ENCODE measurements around the gene LMBRD2.
"Not testable (repeated sequence)": the region's sequence is repeated elsewhere in the genome, so short reads cannot be mapped to it uniquely, and the experiment has no call there.

The LMBRD2 gene

DNA sequence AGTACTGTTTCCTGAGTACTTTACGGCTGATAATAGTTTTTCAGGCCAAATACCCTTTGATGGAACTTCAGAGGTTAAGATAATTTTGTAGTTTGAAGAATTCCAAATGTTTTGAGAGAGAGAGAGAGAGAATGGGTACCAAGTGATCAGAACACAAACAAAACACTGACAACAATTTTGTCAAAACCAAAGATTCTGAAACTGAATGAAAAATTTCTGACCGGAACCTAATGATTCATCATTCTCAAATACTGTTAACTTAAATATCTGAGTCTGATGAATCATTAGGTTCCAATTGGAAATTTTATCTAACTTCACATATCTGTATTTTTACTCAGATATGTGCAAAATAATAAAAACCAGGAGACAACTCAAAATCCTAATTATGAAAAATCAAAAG lies 4.0 kb downstream of the LMBRD2 start:
- Histone ChIP-seq H3K4me1 (ENCODE audit: control insufficient read depth, insufficient read depth, low read length, unreplicated experiment) (peaks cover 27% of the 10 kb centered on the region), H3K4me3 (ENCODE audit: low read depth, low read length) (peak overlapping the region; percentile 59), H3K27ac (ENCODE audit: low read depth, low read length) (peak overlapping the region; percentile 78), H2AFZ (ENCODE audit: low read length, unreplicated experiment) (peak overlapping the region; percentile 25), H3K36me3 (ENCODE audit: insufficient read depth, low read length) (no peaks in the 10 kb centered on the region), H3K79me2 (ENCODE audit: control insufficient read depth, insufficient read depth, low read length, unreplicated experiment) (peaks cover 34% of the 10 kb centered on the region), H3K27me3 (ENCODE audit: insufficient read depth, low read length) (no peaks in the 10 kb centered on the region)

DNA sequence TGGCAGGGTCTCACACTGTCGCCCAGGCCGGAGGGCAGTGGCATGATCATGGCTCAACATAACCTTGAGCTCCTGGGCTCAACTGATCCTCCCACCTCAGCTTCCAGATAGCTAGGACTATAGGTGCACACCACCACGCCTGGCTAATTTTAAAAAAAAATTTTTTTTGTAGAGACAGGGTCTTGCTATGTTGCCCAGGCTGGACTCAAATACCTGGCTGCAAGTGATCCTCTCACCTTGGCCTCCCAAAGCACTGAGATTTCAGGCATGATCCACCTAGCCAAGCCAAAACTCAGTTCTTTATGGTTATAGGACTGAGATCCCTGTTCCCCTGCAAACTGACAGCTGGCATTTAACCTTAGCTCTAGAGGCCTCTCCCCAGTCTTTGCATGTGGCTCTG lies 5.3 kb downstream of the LMBRD2 start:
- peaks cover 26% of the 10 kb centered on the region for H3K79me2 ChIP-seq (ENCODE audit: control insufficient read depth, insufficient read depth, low read length, unreplicated experiment)
- H3K36me3 ChIP-seq (ENCODE audit: insufficient read depth, low read length) = peaks cover 4% of the 10 kb centered on the region; the same call in 1 of the 2 replicates
- no peaks in the 10 kb centered on the region for H3K27me3 ChIP-seq (ENCODE audit: insufficient read depth, low read length)
- H3K27ac ChIP-seq (ENCODE audit: low read depth, low read length) = no peak overlapping the region
- no peak overlapping the region for H2AFZ ChIP-seq (ENCODE audit: low read length, unreplicated experiment)
- H3K4me3 ChIP-seq (ENCODE audit: low read depth, low read length) = no peak overlapping the region
- peaks cover 27% of the 10 kb centered on the region for H3K4me1 ChIP-seq (ENCODE audit: control insufficient read depth, insufficient read depth, low read length, unreplicated experiment)

GRCh38 chr5:36145311-36145710 lies 6.4 kb downstream of the LMBRD2 start:
- H3K27ac ChIP-seq (ENCODE audit: low read depth, low read length) = no peak overlapping the region
- no peak overlapping the region for H2AFZ ChIP-seq (ENCODE audit: low read length, unreplicated experiment)
- H3K79me2 ChIP-seq (ENCODE audit: control insufficient read depth, insufficient read depth, low read length, unreplicated experiment) = peaks cover 22% of the 10 kb centered on the region
- no peak overlapping the region for H3K4me3 ChIP-seq (ENCODE audit: low read depth, low read length)
- no peaks in the 10 kb centered on the region for H3K27me3 ChIP-seq (ENCODE audit: insufficient read depth, low read length)
- H3K36me3 ChIP-seq (ENCODE audit: insufficient read depth, low read length) = peaks cover 13% of the 10 kb centered on the region
- peaks cover 23% of the 10 kb centered on the region for H3K4me1 ChIP-seq (ENCODE audit: control insufficient read depth, insufficient read depth, low read length, unreplicated experiment)

DNA sequence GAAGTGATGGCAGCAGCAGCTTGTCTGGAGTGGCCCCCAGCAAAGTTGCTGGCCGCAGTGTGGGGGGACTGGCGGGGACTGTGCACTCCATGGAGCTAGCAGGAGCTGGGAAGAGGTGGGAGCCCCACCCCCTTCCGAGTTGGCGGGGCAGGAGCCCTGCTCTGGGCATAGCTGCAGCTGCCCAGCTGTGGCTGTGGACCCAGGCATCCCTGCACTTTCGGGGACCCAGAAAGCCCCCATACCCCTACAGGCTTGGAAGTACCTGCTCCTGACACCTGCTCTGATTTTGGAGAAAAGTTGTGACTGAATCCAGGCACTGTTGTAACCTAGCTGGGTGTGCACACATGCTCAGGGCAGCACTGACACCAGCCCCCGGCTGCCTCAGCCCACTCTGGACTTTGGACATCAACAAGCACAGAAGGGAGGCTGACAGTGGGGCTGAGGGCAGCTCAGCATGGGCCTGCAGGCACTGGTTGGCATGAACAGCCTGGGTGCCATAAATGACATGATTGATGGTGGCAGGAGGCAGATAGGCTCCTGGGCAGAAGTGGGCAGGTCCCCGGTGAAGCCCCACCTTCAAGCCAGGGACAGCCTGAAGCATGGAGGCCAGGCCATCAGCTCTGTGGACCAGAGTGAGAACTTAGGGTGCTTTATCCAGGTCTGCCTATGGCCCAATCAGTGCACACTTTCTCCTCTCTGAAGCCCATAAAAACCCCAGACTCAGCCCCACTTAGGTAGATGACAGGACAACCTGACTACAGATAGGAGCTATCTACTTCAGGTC lies 12.6 kb downstream of the LMBRD2 start:
- no peaks in the 10 kb centered on the region for H3K27me3 ChIP-seq (ENCODE audit: insufficient read depth, low read length)
- no peak overlapping the region for H2AFZ ChIP-seq (ENCODE audit: low read length, unreplicated experiment)
- no peak overlapping the region for H3K4me3 ChIP-seq (ENCODE audit: low read depth, low read length)
- H3K36me3 ChIP-seq (ENCODE audit: insufficient read depth, low read length) = peaks cover 18% of the 10 kb centered on the region
- no peaks in the 10 kb centered on the region for H3K4me1 ChIP-seq (ENCODE audit: control insufficient read depth, insufficient read depth, low read length, unreplicated experiment)
- H3K27ac ChIP-seq (ENCODE audit: low read depth, low read length) = no peak overlapping the region
- H3K79me2 ChIP-seq (ENCODE audit: control insufficient read depth, insufficient read depth, low read length, unreplicated experiment) = no peaks in the 10 kb centered on the region

- peaks cover 15% of the 10 kb centered on the region; the same call in 1 of the 2 replicates for H3K36me3 ChIP-seq (ENCODE audit: insufficient read depth, low read length)
Measured at GRCh38 chr5:36136581-36136980, 15.1 kb downstream of the LMBRD2 start.

DNA sequence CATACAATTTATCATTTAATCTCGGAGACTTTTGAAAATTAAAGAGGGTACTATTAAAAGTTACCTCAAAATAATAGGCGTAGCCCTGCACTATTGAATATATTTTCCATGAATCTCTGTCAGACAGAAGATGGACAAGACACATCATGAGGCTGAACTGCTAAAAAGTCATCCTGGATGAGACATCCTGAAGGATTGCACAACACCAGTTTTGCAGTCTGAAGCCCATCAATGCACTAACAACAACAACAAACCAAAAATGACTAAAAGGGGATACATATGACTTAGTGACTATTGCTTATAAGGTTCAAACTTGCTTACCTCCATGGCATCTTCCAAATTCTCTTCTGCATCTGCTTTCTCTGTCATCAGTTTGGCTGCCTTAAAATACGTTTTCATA lies 15.7 kb downstream of the LMBRD2 start:
- H3K27me3 ChIP-seq (ENCODE audit: insufficient read depth, low read length) = no peaks in the 10 kb centered on the region
- no peaks in the 10 kb centered on the region for H3K4me1 ChIP-seq (ENCODE audit: control insufficient read depth, insufficient read depth, low read length, unreplicated experiment)
- H2AFZ ChIP-seq (ENCODE audit: low read length, unreplicated experiment) = no peak overlapping the region
- no peak overlapping the region for H3K27ac ChIP-seq (ENCODE audit: low read depth, low read length)
- H3K79me2 ChIP-seq (ENCODE audit: control insufficient read depth, insufficient read depth, low read length, unreplicated experiment) = no peaks in the 10 kb centered on the region
- H3K36me3 ChIP-seq (ENCODE audit: insufficient read depth, low read length) = peaks cover 11% of the 10 kb centered on the region; the same call in 1 of the 2 replicates
- H3K4me3 ChIP-seq (ENCODE audit: low read depth, low read length) = no peak overlapping the region

More at GRCh38 chr5:36136581-36136980, 15.1 kb downstream of the LMBRD2 start:
- Histone ChIP-seq H2AFZ (ENCODE audit: low read length, unreplicated experiment) (no peak overlapping the region), H3K27ac (ENCODE audit: low read depth, low read length) (no peak overlapping the region), H3K27me3 (ENCODE audit: insufficient read depth, low read length) (no peaks in the 10 kb centered on the region), H3K4me3 (ENCODE audit: low read depth, low read length) (no peak overlapping the region), H3K4me1 (ENCODE audit: control insufficient read depth, insufficient read depth, low read length, unreplicated experiment) (no peaks in the 10 kb centered on the region), H3K79me2 (ENCODE audit: control insufficient read depth, insufficient read depth, low read length, unreplicated experiment) (no peaks in the 10 kb centered on the region)

DNA sequence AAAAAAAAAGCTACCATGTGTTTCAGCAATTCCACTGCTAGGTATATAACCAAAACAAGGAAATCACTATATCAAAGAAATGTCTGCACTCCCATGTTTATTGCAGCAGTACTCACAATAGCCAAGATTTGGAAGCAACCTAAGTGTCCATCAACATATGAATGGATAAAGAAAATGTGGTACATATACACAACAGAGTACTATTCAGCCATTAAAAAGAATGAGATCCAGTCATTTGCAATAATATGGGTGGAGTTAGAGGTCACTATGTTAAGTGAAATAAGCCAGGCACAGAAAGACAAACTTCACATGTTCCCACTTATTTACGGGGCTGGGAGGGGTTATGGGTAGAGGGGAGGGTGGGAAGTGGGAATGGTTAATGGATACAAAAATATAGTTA lies 18.7 kb downstream of the LMBRD2 start:
- not testable (repeated sequence) for H3K4me3 ChIP-seq (ENCODE audit: low read depth, low read length); H2AFZ ChIP-seq (ENCODE audit: low read length, unreplicated experiment); H3K79me2 ChIP-seq (ENCODE audit: control insufficient read depth, insufficient read depth, low read length, unreplicated experiment); H3K27me3 ChIP-seq (ENCODE audit: insufficient read depth, low read length); H3K27ac ChIP-seq (ENCODE audit: low read depth, low read length); H3K4me1 ChIP-seq (ENCODE audit: control insufficient read depth, insufficient read depth, low read length, unreplicated experiment); H3K36me3 ChIP-seq (ENCODE audit: insufficient read depth, low read length)

GRCh38 chr5:36129666-36130065 lies 22.0 kb downstream of the LMBRD2 start:
- H3K4me3 ChIP-seq (ENCODE audit: low read depth, low read length); H2AFZ ChIP-seq (ENCODE audit: low read length, unreplicated experiment); H3K27ac ChIP-seq (ENCODE audit: low read depth, low read length); H3K4me1 ChIP-seq (ENCODE audit: control insufficient read depth, insufficient read depth, low read length, unreplicated experiment); H3K27me3 ChIP-seq (ENCODE audit: insufficient read depth, low read length); H3K79me2 ChIP-seq (ENCODE audit: control insufficient read depth, insufficient read depth, low read length, unreplicated experiment); H3K36me3 ChIP-seq (ENCODE audit: insufficient read depth, low read length): not testable (repeated sequence)

- Histone ChIP-seq H3K4me3 (ENCODE audit: low read depth, low read length) (no peak overlapping the region), H3K4me1 (ENCODE audit: control insufficient read depth, insufficient read depth, low read length, unreplicated experiment) (no peaks in the 10 kb centered on the region)
Measured at GRCh38 chr5:36128795-36129194, 22.9 kb downstream of the LMBRD2 start.

DNA sequence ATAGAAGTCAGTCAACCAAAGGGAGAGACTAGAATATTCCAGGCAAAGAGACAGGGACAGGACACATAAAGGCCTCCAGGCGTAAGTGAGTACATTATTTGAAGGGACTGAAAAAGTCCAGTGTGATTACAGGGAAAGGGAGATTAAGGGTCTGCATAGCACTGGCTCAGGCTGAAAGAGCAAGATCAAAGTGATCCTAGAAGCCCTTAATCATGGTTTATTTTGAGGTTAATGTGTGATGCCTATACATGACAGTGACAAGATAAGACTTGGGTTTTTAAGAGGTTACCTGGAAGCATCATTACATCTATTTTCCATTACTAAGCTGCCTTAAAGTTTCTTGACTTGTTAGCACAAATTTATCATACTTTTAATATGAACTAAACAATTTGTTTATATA lies 25.8 kb downstream of the LMBRD2 start:
- Histone ChIP-seq H3K27ac (ENCODE audit: low read depth, low read length) (no peak overlapping the region), H3K4me1 (ENCODE audit: control insufficient read depth, insufficient read depth, low read length, unreplicated experiment) (no peaks in the 10 kb centered on the region), H3K36me3 (ENCODE audit: insufficient read depth, low read length) (peaks cover 8% of the 10 kb centered on the region; the same call in 1 of the 2 replicates), H3K27me3 (ENCODE audit: insufficient read depth, low read length) (no peaks in the 10 kb centered on the region), H3K4me3 (ENCODE audit: low read depth, low read length) (no peak overlapping the region), H2AFZ (ENCODE audit: low read length, unreplicated experiment) (no peak overlapping the region), H3K79me2 (ENCODE audit: control insufficient read depth, insufficient read depth, low read length, unreplicated experiment) (no peaks in the 10 kb centered on the region)

More at GRCh38 chr5:36128795-36129194, 22.9 kb downstream of the LMBRD2 start:
- Histone ChIP-seq H2AFZ (ENCODE audit: low read length, unreplicated experiment) (no peak overlapping the region), H3K27ac (ENCODE audit: low read depth, low read length) (no peak overlapping the region), H3K79me2 (ENCODE audit: control insufficient read depth, insufficient read depth, low read length, unreplicated experiment) (no peaks in the 10 kb centered on the region), H3K27me3 (ENCODE audit: insufficient read depth, low read length) (no peaks in the 10 kb centered on the region), H3K36me3 (ENCODE audit: insufficient read depth, low read length) (peaks cover 8% of the 10 kb centered on the region; the same call in 1 of the 2 replicates)

- Histone ChIP-seq H2AFZ (ENCODE audit: low read length, unreplicated experiment) (no peak overlapping the region), H3K4me3 (ENCODE audit: low read depth, low read length) (no peak overlapping the region), H3K4me1 (ENCODE audit: control insufficient read depth, insufficient read depth, low read length, unreplicated experiment) (no peaks in the 10 kb centered on the region), H3K27me3 (ENCODE audit: insufficient read depth, low read length) (no peaks in the 10 kb centered on the region), H3K79me2 (ENCODE audit: control insufficient read depth, insufficient read depth, low read length, unreplicated experiment) (no peaks in the 10 kb centered on the region), H3K27ac (ENCODE audit: low read depth, low read length) (no peak overlapping the region), H3K36me3 (ENCODE audit: insufficient read depth, low read length) (peaks cover 10% of the 10 kb centered on the region; the same call in 1 of the 2 replicates)
Measured at GRCh38 chr5:36111238-36111637, 40.4 kb downstream of the LMBRD2 start.

All from ACC112 (cell line).